Common myeloid progenitor, CD34-positive (primary cell): ENCODE data around the gene ZBTB7C.

Source experiments
- CTCF ChIA-PET: fragments of 350-600 bp; sonication (Branson Sonifier 250); formaldehyde crosslinking; loops from one replicate; lab custom pipeline; 2021; ENCODE audit warnings: antibody characterized with exemption; lab: Charles Lee
- POLR2A ChIA-PET: fragments of 350-600 bp; sonication (Branson Sonifier 250); formaldehyde crosslinking; loops from one replicate; lab custom pipeline; 2021; ENCODE audit warnings: antibody characterized with exemption; lab: Charles Lee
- DNase-seq, 3 donors: peaks; one replicate each; pipeline versions ENCODE4 v3.0.0 to v3.0.0-alpha.2; 2013
- H3K27ac ChIP-seq, 2 experiments: 1 replicate in 1 of 2; 2 replicates in 1 of 2; pipeline ENCODE4 v1.7.0; 2013; ENCODE audit warnings: inconsistent platforms in 2 of 2, low read length in 2 of 2, mild to moderate bottlenecking in 2 of 2, low read depth in 1 of 2, moderate library complexity in 1 of 2; ENCODE audit not compliant: severe bottlenecking in 2 of 2, insufficient read depth in 1 of 2, poor library complexity in 1 of 2
- H3K27me3 ChIP-seq, 5 experiments: replicated peaks in 2 of 5; 1 replicate in 3 of 5; 2 replicates in 2 of 5; pipeline versions ENCODE4 v1.6.1 to v1.7.0; 2013; ENCODE audit warnings: low read length in 4 of 5, mild to moderate bottlenecking in 2 of 5, moderate library complexity in 2 of 5, inconsistent platforms in 1 of 5; ENCODE audit not compliant: insufficient read depth in 5 of 5, control insufficient read depth in 4 of 5
- H3K36me3 ChIP-seq, 4 experiments: 1 replicate in 2 of 4; 2 replicates in 2 of 4; pipeline versions ENCODE4 v1.6.1 to v1.7.0; 2013; ENCODE audit warnings: low read length in 3 of 4, control low read depth in 1 of 4, mild to moderate bottlenecking in 1 of 4; ENCODE audit not compliant: control insufficient read depth in 4 of 4, insufficient read depth in 4 of 4
- H3K4me1 ChIP-seq, 4 experiments: 1 replicate in 3 of 4; 2 replicates in 1 of 4; pipeline versions ENCODE4 v1.6.1 to v1.7.1; 2013; ENCODE audit warnings: low read length in 3 of 4, mild to moderate bottlenecking in 3 of 4, control low read depth in 1 of 4, inconsistent platforms in 1 of 4, moderate library complexity in 1 of 4; ENCODE audit not compliant: control insufficient read depth in 4 of 4, insufficient read depth in 4 of 4; ENCODE audit errors: control extremely low read depth in 1 of 4
- H3K4me3 ChIP-seq, 7 experiments: 1 replicate in 4 of 7; 2 replicates in 3 of 7; pipeline versions ENCODE4 v1.5.1 to v1.7.0; 2013; ENCODE audit warnings: mild to moderate bottlenecking in 7 of 7, low read length in 6 of 7, moderate library complexity in 6 of 7, inconsistent platforms in 2 of 7, low read depth in 2 of 7, control low read depth in 1 of 7; ENCODE audit not compliant: insufficient read depth in 4 of 7, control insufficient read depth in 1 of 7; ENCODE audit errors: extremely low read depth in 1 of 7
- H3K9me3 ChIP-seq, 5 experiments: 1 replicate in 4 of 5; 2 replicates in 1 of 5; pipeline versions ENCODE4 v1.6.1 to v1.7.1; 2013; ENCODE audit warnings: low read length in 4 of 5, mild to moderate bottlenecking in 2 of 5, inconsistent platforms in 1 of 5, low read depth in 1 of 5, moderate library complexity in 1 of 5; ENCODE audit not compliant: control insufficient read depth in 4 of 5, insufficient read depth in 2 of 5; ENCODE audit errors: control extremely low read depth in 1 of 5
- WGBS: methylation state at CpG from one replicate; pipeline ENCODE4 v1.1.5; 2013; ENCODE audit not compliant: insufficient coverage; 5-methylcytosine and 5-hydroxymethylcytosine counted together

ZBTB7C gene

DNA sequence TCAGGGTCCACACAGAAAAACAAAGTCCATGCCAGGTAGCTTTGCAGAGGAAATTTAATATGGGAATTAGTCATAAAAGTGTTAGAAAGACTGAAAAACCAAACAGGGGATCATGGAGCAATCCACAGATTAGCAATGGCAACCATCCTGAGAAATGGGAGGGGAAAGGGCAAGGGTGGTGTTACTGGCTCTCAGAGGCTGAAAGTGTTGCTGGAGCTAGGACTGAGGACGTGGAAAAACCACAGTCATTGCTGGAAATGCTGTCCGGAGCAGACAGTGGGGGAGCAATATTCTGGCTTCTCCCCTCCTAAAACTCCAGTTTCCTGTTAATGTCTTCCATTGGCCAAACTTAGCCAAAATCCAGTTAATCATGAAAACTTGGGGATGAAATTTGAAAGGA, 172.4 kb downstream of the ZBTB7C start:
- Histone ChIP-seq H3K27ac (no peak overlapping the region), H3K27me3 (peaks cover 0 to 13% (median 0%) of the 10 kb centered on the region in 5 experiments), H3K36me3 (no peaks in the 10 kb centered on the region), H3K9me3 (peaks cover 0 to 8% (median 2%) of the 10 kb centered on the region in 5 experiments), H3K4me3 (no peak overlapping the region), H3K4me1 (peaks cover 0 to 4% (median 0%) of the 10 kb centered on the region in 4 experiments)
- DNase-seq = no peak
- 89% methylated on average over 2 of the region's 2 CpGs for WGBS
- POLR2A ChIA-PET = no interaction called here
- CTCF ChIA-PET = no interaction called here

GRCh38 chr18:48230467-48231113, 178.6 kb downstream of the ZBTB7C start:
- Histone ChIP-seq H3K4me3 (no peak overlapping the region), H3K36me3 (no peaks in the 10 kb centered on the region), H3K4me1 (peaks cover 0 to 5% (median 0%) of the 10 kb centered on the region in 4 experiments), H3K9me3 (peaks cover 0 to 4% (median 0%) of the 10 kb centered on the region in 5 experiments), H3K27ac (no peak overlapping the region), H3K27me3 (peaks cover 0 to 7% (median 0%) of the 10 kb centered on the region in 5 experiments)
- WGBS = 87% methylated on average over 7 of the region's 7 CpGs
- CTCF ChIA-PET = interaction anchor here (0.9 to 1.8 kb wide), 7 partner anchors 8 to 233 kb away, joined by 3 to 9 read pairs (median 3); no protein-coding TSS in a partner anchor
- POLR2A ChIA-PET = no interaction called here
- DNase-seq = peak; percentile 22 to 53 (median 40)

- no peak for DNase-seq
- Histone ChIP-seq H3K4me1 (peaks cover 0 to 9% (median 0%) of the 10 kb centered on the region in 4 experiments), H3K4me3 (no peak overlapping the region), H3K27ac (no peak overlapping the region), H3K9me3 (peaks cover 0 to 4% (median 0%) of the 10 kb centered on the region in 5 experiments), H3K27me3 (peaks cover 0 to 6% (median 0%) of the 10 kb centered on the region in 5 experiments), H3K36me3 (no peaks in the 10 kb centered on the region)
- WGBS = 73% methylated on average over 7 of the region's 8 CpGs
- CTCF ChIA-PET = interaction anchor here (1.3 to 1.4 kb wide), 3 partner anchors 9 to 218 kb away, joined by 3 to 5 read pairs (median 4); no protein-coding TSS in a partner anchor
- POLR2A ChIA-PET = no interaction called here
Measured at GRCh38 chr18:48229552-48229981, 179.6 kb downstream of the ZBTB7C start.

- WGBS = 97% methylated on average over 7 of the region's 10 CpGs
- ChIA-PET CTCF (interaction anchor here (1.3 to 1.4 kb wide), 2 partner anchors 216 to 218 kb away, joined by 4 to 5 read pairs; no protein-coding TSS in a partner anchor), POLR2A (no interaction called here)
- Histone ChIP-seq H3K27me3 (peaks cover 0 to 8% (median 0%) of the 10 kb centered on the region in 5 experiments), H3K4me3 (no peak overlapping the region), H3K9me3 (peaks cover 0 to 4% (median 0%) of the 10 kb centered on the region in 5 experiments), H3K27ac (no peak overlapping the region), H3K4me1 (peaks cover 0 to 9% (median 0%) of the 10 kb centered on the region in 4 experiments), H3K36me3 (no peaks in the 10 kb centered on the region)
- no peak for DNase-seq
Measured at GRCh38 chr18:48228841-48229240, 180.3 kb downstream of the ZBTB7C start.

DNA sequence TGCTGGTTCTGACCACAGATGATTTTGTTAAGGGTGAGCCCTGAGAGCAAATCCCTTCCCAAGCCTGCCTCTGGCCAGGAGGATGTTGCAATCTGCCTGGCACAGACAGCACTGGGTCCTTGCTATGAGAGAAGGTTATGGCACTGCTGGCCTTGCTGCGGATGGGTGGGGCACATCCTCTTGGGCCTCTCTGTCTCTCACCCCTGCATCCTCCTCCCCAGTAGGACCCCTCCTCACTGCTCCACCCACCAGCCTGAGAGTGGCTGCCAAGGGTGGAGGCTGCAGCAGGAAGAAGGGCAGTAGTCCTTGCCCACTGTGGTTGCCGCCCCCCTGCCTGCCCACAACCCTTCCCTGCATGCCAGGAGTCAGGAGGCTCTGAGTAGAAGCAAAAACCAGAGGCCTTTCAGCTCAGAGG, 180.9 kb downstream of the ZBTB7C start:
- Histone ChIP-seq H3K36me3 (no peaks in the 10 kb centered on the region), H3K27me3 (peaks cover 0 to 8% (median 0%) of the 10 kb centered on the region in 5 experiments), H3K9me3 (peaks cover 0 to 4% (median 0%) of the 10 kb centered on the region in 5 experiments), H3K4me1 (peaks cover 0 to 9% (median 0%) of the 10 kb centered on the region in 4 experiments), H3K27ac (no peak overlapping the region), H3K4me3 (no peak overlapping the region)
- POLR2A ChIA-PET = no interaction called here
- CTCF ChIA-PET = interaction anchor here (1.3 kb wide), 1 partner anchor 217 kb away, joined by 4 read pairs; no protein-coding TSS in a partner anchor
- DNase-seq = peak in 2 of 3 donors; percentile 3 to 11
- WGBS = 56% methylated on average over 1 of the region's 2 CpGs

DNA sequence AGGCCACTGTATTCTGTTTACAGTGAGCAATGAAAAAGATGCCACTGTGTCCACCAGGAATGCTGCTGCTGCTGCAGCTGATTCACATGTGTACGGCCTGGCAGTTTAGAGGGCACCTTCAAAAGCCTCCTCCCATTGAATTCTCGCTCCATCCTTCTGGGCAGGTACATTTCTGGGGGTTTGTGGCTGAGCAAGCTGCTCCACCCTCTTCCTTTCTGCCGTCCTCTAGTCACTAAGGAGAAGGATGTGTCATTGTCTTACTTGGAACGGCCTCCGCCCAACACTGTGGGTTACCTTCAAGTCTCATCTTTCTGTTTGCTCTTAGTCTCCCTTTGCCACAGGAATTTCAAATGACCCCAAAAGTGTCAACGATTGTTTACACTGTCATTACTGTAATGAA, 182.0 kb downstream of the ZBTB7C start:
- Histone ChIP-seq H3K27me3 (peaks cover 0 to 8% (median 0%) of the 10 kb centered on the region in 5 experiments), H3K4me3 (no peak overlapping the region), H3K4me1 (peaks cover 0 to 17% (median 6%) of the 10 kb centered on the region in 4 experiments), H3K36me3 (no peaks in the 10 kb centered on the region), H3K27ac (no peak overlapping the region), H3K9me3 (no peaks in the 10 kb centered on the region)
- WGBS = 60% methylated on average over 4 of the region's 6 CpGs
- CTCF ChIA-PET = no interaction called here
- DNase-seq = no peak
- POLR2A ChIA-PET = no interaction called here

- peaks cover 0 to 8% (median 0%) of the 10 kb centered on the region in 5 experiments for H3K27me3 ChIP-seq
- no peaks in the 10 kb centered on the region for H3K36me3 ChIP-seq
- 100% methylated on average over 1 of the region's 1 CpG for WGBS
- no peak for DNase-seq
- H3K4me1 ChIP-seq = peaks cover 0 to 17% (median 8%) of the 10 kb centered on the region in 4 experiments
- no peaks in the 10 kb centered on the region for H3K9me3 ChIP-seq
- no peak overlapping the region for H3K27ac ChIP-seq
- H3K4me3 ChIP-seq = no peak overlapping the region
- POLR2A ChIA-PET = no interaction called here
- CTCF ChIA-PET = interaction anchor here (0.6 kb wide), 1 partner anchor 106 kb away, joined by 3 read pairs; no protein-coding TSS in a partner anchor
Measured at GRCh38 chr18:48226401-48226800, 182.8 kb downstream of the ZBTB7C start.
